Psoas muscle (tissue), 8 donors: ENCODE results near the gene FAM107B. TPM values are rescaled to one million over a fixed set of nuclear protein-coding genes. Genes with fewer than 3 reads are reported as not detected.
A peak's percentile ranks its signal among the peaks of the same experiment; 100 is the strongest.

Experiments used
- ATAC-seq, 4 donors: fragments of 200-7000 bp; cut with Tn5 transposase; one replicate each; pipeline ENCODE4 v1.9.1; 2020; ENCODE audit warnings: moderate library complexity in 3 of 4, mild to moderate bottlenecking in 2 of 4
- DNase-seq, 2 donors: peaks; one replicate each; pipeline ENCODE4 v3.0.0-alpha.2; 2020
- H3K27ac ChIP-seq: fragments of 200-600 bp; one replicate; pipeline ENCODE4 v1.8.0; 2022
- H3K27me3 ChIP-seq, 3 donors: fragments of 200-600 bp in 1 of 3; one replicate each; pipeline versions ENCODE4 v1.6.1 to v1.8.0; 2013 to 2022; ENCODE audit warnings: low read length in 2 of 3, mild to moderate bottlenecking in 2 of 3, moderate library complexity in 1 of 3; ENCODE audit not compliant: insufficient read depth in 3 of 3
- H3K36me3 ChIP-seq, 2 donors: fragments of 200-600 bp in 1 of 2; one replicate each; pipeline versions ENCODE4 v1.6.1 to v1.8.0; 2013 to 2022; ENCODE audit warnings: low read depth in 1 of 2, mild to moderate bottlenecking in 1 of 2, moderate library complexity in 1 of 2; ENCODE audit not compliant: insufficient read depth in 1 of 2
- H3K4me1 ChIP-seq: fragments of 200-600 bp; one replicate; pipeline ENCODE4 v1.8.0; 2022
- H3K4me3 ChIP-seq: fragments of 200-600 bp; one replicate; pipeline ENCODE4 v1.8.0; 2022; ENCODE audit warnings: mild to moderate bottlenecking
- H3K9me3 ChIP-seq: fragments of 200-600 bp; one replicate; pipeline ENCODE4 v1.8.0; 2022
- CTCF ChIP-seq: fragments of 200-600 bp; IDR thresholded peaks from one replicate; pipeline ENCODE4 v1.8.0; 2022; ENCODE audit warnings: antibody characterized with exemption
- WGBS, 3 donors: extraction: QIAGEN DNeasy Blood & Tissue Kit; methylation state at CpG; one replicate each; pipeline versions ENCODE4 v1.1.6 to v1.1.7; 2013; 5-methylcytosine and 5-hydroxymethylcytosine counted together
- intact Hi-C, 2 donors: fragments of 100-400 bp; cut with DNase I; formaldehyde crosslinking; loops; one replicate each; pipeline versions ENCODE4 v1.11.0 to v1.14.2; 2022
- polyA plus RNA-seq, 3 donors: library from polyadenylated mRNA; stranded (reverse); fragments of 200-250 nt; gene quantifications; one replicate each; pipeline ENCODE4 v1.2.3, GENCODE V29; 2013
- total RNA-seq, 4 donors: library from RNA; stranded (reverse); fragmentation: NEBNext Ultra II Directional in 2 of 4; extraction: Animal tissue kit (Norgen Biotek cat#: 25700) in 2 of 4; gene quantifications; one replicate each; pipeline versions ENCODE4 v1.2.1 to v1.2.4, GENCODE V29; 2021 to 2023
- donor health status: healthy with polysubstance abuse.
- donor health status: DM: no; HTN: no; CAD: no; lungs with moderate emphysema.
- donor health status: Bipolar disorder and iron deficiency.
- donor health status: healthy.
- donor health status: DM: yes; HTN: yes; CAD: no.
- donor health status: DM: no; HTN: no; CAD: no.
- donor health status: DM: no; HTN: no; CAD: no.
- donor health status: DM: yes; HTN: yes; CAD: no.

The FAM107B gene
- total and polyA plus RNA-seq, 7 donors: 1.0 to 3.1 (median 1.8) TPM

DNA sequence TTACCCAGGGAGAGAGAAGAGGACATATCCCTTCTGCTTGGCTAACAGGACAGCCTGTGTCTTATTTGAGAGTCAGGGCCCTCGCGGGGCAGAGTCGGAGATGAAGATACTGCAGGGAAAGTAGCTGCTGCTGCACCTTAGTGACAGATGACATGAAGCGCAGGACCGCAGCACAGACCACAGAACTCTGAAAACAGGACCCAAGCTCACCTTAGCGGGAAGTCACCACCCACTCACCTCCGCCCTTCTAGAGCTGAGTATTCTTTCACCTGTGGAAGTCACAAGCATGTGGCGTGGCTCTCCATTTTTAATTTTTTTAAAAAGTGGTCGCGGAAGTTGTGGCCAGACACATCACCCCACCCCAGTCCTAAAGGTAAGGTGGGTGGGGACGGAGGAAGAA lies 191.4 kb downstream of the FAM107B start:
- intact Hi-C loops: no loop called here
- Histone ChIP-seq H3K9me3 (no peaks in the 10 kb centered on the region), H3K4me3 (no peak overlapping the region), H3K27ac (no peak overlapping the region), H3K4me1 (no peaks in the 10 kb centered on the region), H3K36me3 (no peaks in the 10 kb centered on the region), H3K27me3 (no peaks in the 10 kb centered on the region)
- no peak for ATAC-seq
- WGBS, 3 donors: 93 to 97% (median 94%) methylated on average over 11 of the region's 11 CpGs
- TF ChIP-seq CTCF: no peak
- DNase-seq: no peak

GRCh38 chr10:14581553-14582321 lies 193.0 kb downstream of the FAM107B start:
- Histone ChIP-seq H3K27me3 (no peaks in the 10 kb centered on the region), H3K4me3 (no peak overlapping the region), H3K27ac (no peak overlapping the region), H3K9me3 (no peaks in the 10 kb centered on the region), H3K36me3 (no peaks in the 10 kb centered on the region), H3K4me1 (no peaks in the 10 kb centered on the region)
- intact Hi-C loops: no loop called here
- no peak for TF ChIP-seq CTCF
- DNase-seq (no peak), ATAC-seq (no peak)
- WGBS, 3 donors: 90 to 94% (median 92%) methylated on average over 7 of the region's 7 CpGs

DNA sequence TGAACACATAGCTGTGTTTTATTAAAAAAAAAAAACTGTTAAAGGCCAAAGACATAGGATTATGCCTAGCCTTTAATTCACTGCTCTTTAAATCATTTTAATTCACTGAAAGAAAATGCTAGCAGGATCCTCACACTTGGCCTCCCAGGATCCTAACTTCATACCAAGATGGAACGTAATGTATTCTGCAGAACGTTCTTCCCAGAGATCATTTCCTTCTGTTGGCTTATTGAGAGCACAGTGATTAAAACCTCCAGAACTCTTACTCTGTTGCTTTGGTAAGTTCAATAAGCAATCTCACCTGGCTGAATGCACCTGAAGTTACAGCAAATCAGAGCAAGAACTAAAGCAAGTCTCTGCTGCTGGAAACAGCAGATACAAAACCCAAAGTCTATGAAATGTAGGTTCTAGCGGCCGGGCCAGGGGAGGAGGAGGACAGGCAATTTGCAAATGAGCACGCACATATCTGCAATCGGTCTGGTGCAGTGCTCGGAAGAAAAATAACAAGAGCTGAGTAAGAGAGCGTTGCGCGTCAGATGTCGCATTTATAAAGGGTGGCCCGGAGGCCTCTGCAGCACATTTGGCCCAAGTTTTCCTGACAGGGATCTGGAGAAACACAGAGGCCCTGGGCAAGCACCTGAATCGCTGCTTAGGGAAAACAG lies 193.9 kb downstream of the FAM107B start:
- 87 to 89% (median 87%) methylated on average over 13 of the region's 13 CpGs for WGBS, 3 donors
- Histone ChIP-seq H3K27ac (no peak overlapping the region), H3K4me1 (no peaks in the 10 kb centered on the region), H3K27me3 (no peaks in the 10 kb centered on the region), H3K9me3 (no peaks in the 10 kb centered on the region), H3K36me3 (no peaks in the 10 kb centered on the region), H3K4me3 (no peak overlapping the region)
- TF ChIP-seq CTCF: no peak
- ATAC-seq (no peak), DNase-seq (no peak)
- intact Hi-C loops: no loop called here

DNA sequence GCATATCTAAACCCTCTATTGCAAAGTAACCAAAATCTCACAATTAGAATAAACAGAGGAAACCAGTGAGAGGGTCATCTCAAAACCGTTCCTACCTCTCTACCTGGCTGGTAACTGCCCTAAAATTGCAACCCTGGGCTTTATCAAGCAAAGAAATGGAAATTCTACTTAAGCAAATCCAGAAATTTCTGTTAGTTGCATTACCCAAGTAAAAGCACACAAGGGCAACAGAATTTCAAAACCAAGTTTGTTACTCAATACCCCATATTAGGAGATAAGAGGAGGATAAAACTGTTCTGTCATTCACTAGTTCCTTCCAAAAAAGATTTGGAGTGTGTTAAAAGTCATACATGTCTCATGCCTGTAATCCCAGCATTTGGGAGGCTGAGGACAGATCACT lies 195.3 kb downstream of the FAM107B start:
- Histone ChIP-seq H3K36me3 (no peaks in the 10 kb centered on the region), H3K4me1 (no peaks in the 10 kb centered on the region), H3K4me3 (no peak overlapping the region), H3K27me3 (no peaks in the 10 kb centered on the region), H3K27ac (no peak overlapping the region), H3K9me3 (no peaks in the 10 kb centered on the region)
- DNase-seq: no peak
- WGBS, 3 donors: 84 to 97% (median 91%) methylated on average over 1 of the region's 1 CpG
- no peak for TF ChIP-seq CTCF
- ATAC-seq: peak in 1 of 4 donors; percentile 46
- intact Hi-C loops: no loop called here
